Kidney epithelial cell (primary cell): Measurements from ENCODE around the gene COL4A4. TPM values are rescaled to one million over a fixed set of nuclear protein-coding genes. Genes with fewer than 3 reads are reported as not detected.
A peak's percentile ranks its signal among the peaks of the same experiment; 100 is the strongest.

ENCODE experiments used
- DNase-seq: peaks from one replicate; pipeline ENCODE4 v3.0.0-alpha.2; 2010; ENCODE audit warnings: low read depth
- H3K27me3 ChIP-seq: 2 replicates; pipeline ENCODE4 v1.6.0; 2011; ENCODE audit warnings: low read length; ENCODE audit not compliant: control insufficient read depth, insufficient read depth
- H3K36me3 ChIP-seq: 2 replicates; pipeline ENCODE4 v1.5.1; 2011; ENCODE audit warnings: low read length; ENCODE audit not compliant: control insufficient read depth, insufficient read depth
- H3K4me3 ChIP-seq: 2 replicates; pipeline ENCODE4 v1.5.1; 2011; ENCODE audit warnings: low read depth, mild to moderate bottlenecking, control low read depth, low read length
- total RNA-seq: library from RNA; depleted of rRNA; stranded (reverse); fragments of >200 nt; gene quantifications from 2 replicates; pipeline ENCODE4 v1.2.3, GENCODE V29; 2015
- TF ChIP-seq, protein P1 (sequence below): IDR thresholded peaks from 2 replicates; pipeline ENCODE4 v1.5.1; 2011; ENCODE audit warnings: mild to moderate bottlenecking, moderate library complexity, low read length, control low read depth, inconsistent platforms; ENCODE audit not compliant: insufficient read depth, poor library complexity, severe bottlenecking

The COL4A4 gene
- total RNA-seq, 1 donor from 2014 or later: 3.4 TPM

DNA sequence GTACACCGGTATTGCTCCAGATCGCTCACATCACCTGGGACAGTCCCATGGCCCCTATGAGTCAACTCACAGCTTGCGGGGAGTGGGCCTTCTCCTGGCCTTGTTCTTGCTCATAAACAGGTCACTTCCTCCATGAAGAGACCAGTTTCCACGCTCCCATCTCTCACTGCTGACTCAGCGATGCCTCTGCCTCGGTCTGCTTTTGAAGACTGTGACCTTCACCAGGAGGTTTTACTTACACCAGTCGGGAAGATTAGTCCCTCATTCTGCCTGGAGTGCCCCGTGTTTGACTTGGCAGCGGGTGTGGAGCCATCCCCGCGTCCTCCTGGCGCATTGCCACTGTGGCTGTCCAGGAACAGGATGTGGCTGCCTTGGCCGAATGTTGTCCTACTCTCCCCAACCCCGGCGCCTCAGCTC lies 168.4 kb downstream of the COL4A4 start:
- Histone ChIP-seq H3K36me3 (no peaks in the 10 kb centered on the region), H3K27me3 (no peaks in the 10 kb centered on the region), H3K4me3 (no peak overlapping the region)
- DNase-seq: peak; percentile 14
- TF ChIP-seq, protein P1, sequence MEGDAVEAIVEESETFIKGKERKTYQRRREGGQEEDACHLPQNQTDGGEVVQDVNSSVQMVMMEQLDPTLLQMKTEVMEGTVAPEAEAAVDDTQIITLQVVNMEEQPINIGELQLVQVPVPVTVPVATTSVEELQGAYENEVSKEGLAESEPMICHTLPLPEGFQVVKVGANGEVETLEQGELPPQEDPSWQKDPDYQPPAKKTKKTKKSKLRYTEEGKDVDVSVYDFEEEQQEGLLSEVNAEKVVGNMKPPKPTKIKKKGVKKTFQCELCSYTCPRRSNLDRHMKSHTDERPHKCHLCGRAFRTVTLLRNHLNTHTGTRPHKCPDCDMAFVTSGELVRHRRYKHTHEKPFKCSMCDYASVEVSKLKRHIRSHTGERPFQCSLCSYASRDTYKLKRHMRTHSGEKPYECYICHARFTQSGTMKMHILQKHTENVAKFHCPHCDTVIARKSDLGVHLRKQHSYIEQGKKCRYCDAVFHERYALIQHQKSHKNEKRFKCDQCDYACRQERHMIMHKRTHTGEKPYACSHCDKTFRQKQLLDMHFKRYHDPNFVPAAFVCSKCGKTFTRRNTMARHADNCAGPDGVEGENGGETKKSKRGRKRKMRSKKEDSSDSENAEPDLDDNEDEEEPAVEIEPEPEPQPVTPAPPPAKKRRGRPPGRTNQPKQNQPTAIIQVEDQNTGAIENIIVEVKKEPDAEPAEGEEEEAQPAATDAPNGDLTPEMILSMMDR: no peak

DNA sequence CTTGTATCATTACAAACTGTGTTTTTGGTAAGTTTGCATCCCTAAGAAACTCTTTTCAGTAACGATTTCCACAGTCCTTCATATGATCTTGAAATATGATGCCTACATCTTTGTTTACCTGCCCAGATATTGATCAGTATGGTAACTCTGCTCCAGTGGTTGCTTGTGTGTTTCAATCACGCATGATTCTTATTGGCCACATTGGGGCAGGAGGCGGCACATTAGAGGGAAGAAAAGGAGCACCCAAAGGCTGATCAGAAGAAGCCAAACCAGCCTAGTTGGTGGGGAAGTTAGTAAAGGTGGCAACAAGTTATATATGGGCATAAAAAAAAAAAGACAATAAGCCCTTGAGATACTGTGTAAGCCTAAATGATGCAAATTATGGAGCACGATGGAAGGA lies 169.2 kb downstream of the COL4A4 start:
- TF ChIP-seq, protein P1: no peak

DNA sequence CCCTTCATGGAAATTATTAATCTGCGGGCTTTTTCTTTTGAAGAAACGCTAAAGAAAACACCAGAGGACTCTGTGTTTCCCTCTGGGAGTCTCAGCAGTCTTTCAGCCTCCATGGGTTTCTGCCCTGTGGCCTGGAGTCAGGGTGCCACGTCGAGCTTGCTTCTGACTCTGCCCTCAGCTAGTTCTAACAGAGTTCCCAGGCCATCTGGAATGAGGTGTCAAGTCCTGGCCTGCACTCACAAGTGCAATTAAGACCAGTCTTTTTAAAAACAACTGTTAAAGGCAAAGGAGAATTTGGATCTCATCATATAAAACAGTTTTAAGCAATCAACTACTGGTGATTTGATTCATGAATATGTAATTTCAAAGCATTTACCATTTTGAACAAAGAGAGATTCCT lies 170.8 kb downstream of the COL4A4 start:
- TF ChIP-seq, protein P1: no peak
- Histone ChIP-seq H3K27me3 (no peaks in the 10 kb centered on the region), H3K4me3 (no peak overlapping the region), H3K36me3 (no peaks in the 10 kb centered on the region)
- DNase-seq: no peak

More for the DNA sequence above, 169.2 kb downstream of the COL4A4 start:
- no peaks in the 10 kb centered on the region for H3K36me3 ChIP-seq
- H3K27me3 ChIP-seq: no peaks in the 10 kb centered on the region
- H3K4me3 ChIP-seq: no peak overlapping the region
- DNase-seq: no peak

DNA sequence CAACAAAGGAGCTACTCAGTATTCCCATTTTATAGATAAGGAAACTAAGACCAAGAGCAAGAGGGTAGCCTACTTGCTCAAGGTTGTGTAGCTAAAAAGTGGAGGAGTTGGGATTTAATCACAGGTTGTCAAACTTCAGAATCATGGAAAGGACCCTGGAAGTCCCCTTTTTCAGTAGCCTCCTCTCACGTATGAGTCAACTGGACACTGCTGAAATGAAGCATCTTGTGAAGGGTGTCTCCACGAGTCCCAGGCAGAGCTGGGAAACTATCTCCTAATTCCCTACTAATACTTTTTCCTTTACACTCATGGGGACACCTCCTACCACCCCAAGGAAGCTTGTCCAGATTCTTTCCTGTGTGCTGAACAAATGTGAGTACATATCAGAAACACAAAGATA lies 172.3 kb downstream of the COL4A4 start:
- Histone ChIP-seq H3K27me3 (no peaks in the 10 kb centered on the region), H3K4me3 (no peak overlapping the region), H3K36me3 (no peaks in the 10 kb centered on the region)
- TF ChIP-seq, protein P1: no peak
- no peak for DNase-seq

DNA sequence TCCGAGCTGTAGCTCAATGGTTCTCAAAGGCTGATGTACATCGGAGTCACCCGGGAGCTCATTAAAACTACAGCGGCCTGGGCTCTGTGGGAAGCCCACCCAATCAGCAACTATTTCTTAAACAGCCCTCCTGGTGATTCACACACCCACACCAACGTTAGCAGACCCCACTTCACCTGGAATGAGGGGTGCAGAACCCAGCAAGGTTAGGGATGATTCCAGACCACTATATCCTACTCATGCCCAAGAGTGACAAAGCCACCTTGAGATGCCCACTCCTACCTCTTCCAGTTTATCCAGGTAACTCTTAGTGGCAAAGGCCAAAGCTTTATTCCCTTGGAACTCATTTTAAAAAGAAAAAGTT lies 178.4 kb downstream of the COL4A4 start:
- no peaks in the 10 kb centered on the region for H3K27me3 ChIP-seq
- no peak for DNase-seq

More for the DNA sequence above, 178.4 kb downstream of the COL4A4 start:
- TF ChIP-seq, protein P1: no peak
- Histone ChIP-seq H3K36me3 (no peaks in the 10 kb centered on the region), H3K4me3 (no peak overlapping the region)
